Natural killer cell treated with Interleukin-12 subunit alpha and Interleukin-12 subunit beta and Interleukin-15 and Interleukin-18, amount 100 ng/mL, for 72 hours (primary cell): ENCODE data around the gene CYP27B1. TPM values are rescaled to one million over a fixed set of nuclear protein-coding genes. Genes with fewer than 3 reads are reported as not detected.
"Not testable (repeated sequence)": the region's sequence is repeated elsewhere in the genome, so short reads cannot be mapped to it uniquely, and the experiment has no call there.

Experiments used
- ATAC-seq, 2 donors: fragments of 150-1000 bp; cut with Tn5 transposase in 1 of 2; sonication (Bioruptor Pico), chemical (Tn5 transposase) in 1 of 2; 2 replicates each; pipeline ENCODE4 v1.10.0; 2021
- DNase-seq: peaks from one replicate; pipeline ENCODE4 v3.0.0; 2022; ENCODE audit warnings: low spot score
- H3K27ac Mint-ChIP-seq, 2 donors: 1 replicate in 1 of 2; 2 replicates in 1 of 2; pipeline ENCODE4 v1.8.0; 2022; ENCODE audit warnings: mixed read lengths in 2 of 2, mild to moderate bottlenecking in 1 of 2, moderate library complexity in 1 of 2
- H3K27me3 Mint-ChIP-seq, 2 donors: 1 replicate in 1 of 2; 2 replicates in 1 of 2; pipeline ENCODE4 v1.8.0; 2022; ENCODE audit warnings: mixed read lengths in 2 of 2
- H3K36me3 Mint-ChIP-seq: one replicate; pipeline ENCODE4 v1.8.0; 2022; ENCODE audit warnings: mixed read lengths
- H3K4me1 Mint-ChIP-seq, 2 donors: 1 replicate in 1 of 2; 2 replicates in 1 of 2; pipeline ENCODE4 v1.8.0; 2022; ENCODE audit warnings: low read depth in 2 of 2, mixed read lengths in 2 of 2, mild to moderate bottlenecking in 1 of 2
- H3K4me3 Mint-ChIP-seq: one replicate; pipeline ENCODE4 v1.8.0; 2022; ENCODE audit warnings: mixed read lengths
- H3K9me3 Mint-ChIP-seq: 2 replicates; pipeline ENCODE4 v1.8.0; 2022; ENCODE audit warnings: mixed read lengths
- total RNA-seq, 2 donors: library from RNA; stranded (reverse); gene quantifications; one replicate each; pipeline ENCODE4 v1.2.3, GENCODE V29; 2022

Gene CYP27B1
- total RNA-seq, 2 donors from 2014 or later, result 11.7 to 18.8 TPM

- peak overlapping the region in 1 of 2 donors; percentile 26 for H3K27ac Mint-ChIP-seq
- H3K4me3 Mint-ChIP-seq, result no peak overlapping the region
- DNase-seq, result no peak
- peaks cover 22% of the 10 kb centered on the region for H3K36me3 Mint-ChIP-seq
- H3K4me1 Mint-ChIP-seq, result peaks cover 10 to 13% of the 10 kb centered on the region in 2 donors
- no peaks in the 10 kb centered on the region for H3K9me3 Mint-ChIP-seq
- H3K27me3 Mint-ChIP-seq, result no peaks in the 10 kb centered on the region
- ATAC-seq, result no peak
Measured at GRCh38 chr12:57718641-57719528, 48.0 kb downstream of the CYP27B1 start.

- DNase-seq (no peak), ATAC-seq (no peak)
- no peak overlapping the region for H3K27ac Mint-ChIP-seq
- H3K4me1 Mint-ChIP-seq, result peaks cover 10 to 11% of the 10 kb centered on the region in 2 donors
- no peak overlapping the region for H3K4me3 Mint-ChIP-seq
- no peaks in the 10 kb centered on the region for H3K27me3 Mint-ChIP-seq
- no peaks in the 10 kb centered on the region for H3K9me3 Mint-ChIP-seq
- peaks cover 22% of the 10 kb centered on the region for H3K36me3 Mint-ChIP-seq
Measured at GRCh38 chr12:57717846-57718640, 48.8 kb downstream of the CYP27B1 start.

- Mint-ChIP-seq H3K27ac (no peak overlapping the region), H3K4me1 (peaks cover 10 to 11% of the 10 kb centered on the region in 2 donors), H3K27me3 (no peaks in the 10 kb centered on the region), H3K4me3 (no peak overlapping the region), H3K36me3 (peaks cover 22% of the 10 kb centered on the region), H3K9me3 (no peaks in the 10 kb centered on the region)
- ATAC-seq (no peak), DNase-seq (no peak)
Measured at GRCh38 chr12:57717131-57717530, 49.7 kb downstream of the CYP27B1 start.

GRCh38 chr12:57716305-57716704 is 50.6 kb downstream of the CYP27B1 start:
- H3K36me3 Mint-ChIP-seq, result peaks cover 15% of the 10 kb centered on the region

GRCh38 chr12:57715786-57716185 is 51.1 kb downstream of the CYP27B1 start:
- no peaks in the 10 kb centered on the region for H3K27me3 Mint-ChIP-seq
- peaks cover 15% of the 10 kb centered on the region for H3K36me3 Mint-ChIP-seq
- no peak for ATAC-seq
- no peaks in the 10 kb centered on the region for H3K9me3 Mint-ChIP-seq
- no peak overlapping the region for H3K4me3 Mint-ChIP-seq
- H3K27ac Mint-ChIP-seq, result no peak overlapping the region
- no peak for DNase-seq
- H3K4me1 Mint-ChIP-seq, result peaks cover 4 to 11% of the 10 kb centered on the region in 2 donors

More at GRCh38 chr12:57716305-57716704, 50.6 kb downstream of the CYP27B1 start:
- DNase-seq, result no peak
- no peaks in the 10 kb centered on the region for H3K9me3 Mint-ChIP-seq
- H3K27me3 Mint-ChIP-seq, result no peaks in the 10 kb centered on the region
- no peak for ATAC-seq
- peaks cover 4 to 11% of the 10 kb centered on the region in 2 donors for H3K4me1 Mint-ChIP-seq
- no peak overlapping the region for H3K27ac Mint-ChIP-seq
- H3K4me3 Mint-ChIP-seq, result no peak overlapping the region

- Mint-ChIP-seq H3K36me3 (peaks cover 15% of the 10 kb centered on the region), H3K4me1 (peaks cover 4 to 11% of the 10 kb centered on the region in 2 donors)
- not testable (repeated sequence) for H3K27me3 Mint-ChIP-seq, H3K9me3 Mint-ChIP-seq, DNase-seq, ATAC-seq, H3K27ac Mint-ChIP-seq, H3K4me3 Mint-ChIP-seq
Measured at GRCh38 chr12:57715036-57715748, 51.7 kb downstream of the CYP27B1 start.

GRCh38 chr12:57713209-57713608 is 53.7 kb downstream of the CYP27B1 start:
- ATAC-seq (no peak), DNase-seq (no peak)
- peaks cover 5% of the 10 kb centered on the region for H3K36me3 Mint-ChIP-seq
- H3K4me1 Mint-ChIP-seq, result peaks cover 4 to 11% of the 10 kb centered on the region in 2 donors
- H3K9me3 Mint-ChIP-seq, result no peaks in the 10 kb centered on the region
- no peak overlapping the region for H3K27ac Mint-ChIP-seq
- no peak overlapping the region for H3K4me3 Mint-ChIP-seq
- H3K27me3 Mint-ChIP-seq, result no peaks in the 10 kb centered on the region

GRCh38 chr12:57712701-57713100 is 54.2 kb downstream of the CYP27B1 start:
- Mint-ChIP-seq H3K36me3 (no peaks in the 10 kb centered on the region), H3K4me1 (peaks cover 0 to 8% of the 10 kb centered on the region in 2 donors), H3K9me3 (no peaks in the 10 kb centered on the region), H3K27me3 (no peaks in the 10 kb centered on the region), H3K4me3 (no peak overlapping the region), H3K27ac (no peak overlapping the region)
- DNase-seq (no peak), ATAC-seq (no peak)

Other genes starting within 250 kb of the CYP27B1 start
- 10 to 100 TPM; 22.2 to 39.8 TPM for gene DDIT3, start 246.6 kb downstream of the CYP27B1 start, total RNA-seq
- gene MBD6, start 244.3 kb downstream of the CYP27B1 start, total RNA-seq, result 100 to 1,000 TPM in 1 of 2 donors, 10 to 100 TPM in 1; 94.1 to 123 TPM
- 10 to 100 TPM; 94.2 to 98.7 TPM for gene DCTN2, start 219.9 kb downstream of the CYP27B1 start, total RNA-seq
- gene KIF5A, start 217.0 kb downstream of the CYP27B1 start, total RNA-seq, result 1 to 10 TPM in 1 of 2 donors, under 1 TPM in 1; 0.29 to 2.0 TPM
- 10 to 100 TPM; 25.9 to 35.7 TPM for gene PIP4K2C, start 175.9 kb downstream of the CYP27B1 start, total RNA-seq
- gene DTX3, start 162.3 kb downstream of the CYP27B1 start, total RNA-seq, result 10 to 100 TPM; 15.6 to 18.4 TPM
- 1 to 10 TPM in 1 of 2 donors, under 1 TPM in 1; 0.52 to 4.0 TPM for gene ARHGEF25, start 155.6 kb downstream of the CYP27B1 start, total RNA-seq
- gene B4GALNT1, start 133.9 kb downstream of the CYP27B1 start, total RNA-seq, result 1 to 10 TPM; 1.5 to 3.6 TPM
- 100 to 1,000 TPM; 203 to 209 TPM for gene OS9, start 72.9 kb downstream of the CYP27B1 start, total RNA-seq
- 10 to 100 TPM; 47.5 to 54.1 TPM for gene AGAP2, start 28.3 kb downstream of the CYP27B1 start, total RNA-seq
- 10 to 100 TPM; 14.4 to 34.9 TPM for gene TSPAN31, start 22.0 kb downstream of the CYP27B1 start, total RNA-seq
- gene CDK4, start 14.8 kb downstream of the CYP27B1 start, total RNA-seq, result 100 to 1,000 TPM; 111 to 278 TPM
- gene MARCHF9, start 12.0 kb downstream of the CYP27B1 start, total RNA-seq, result 10 to 100 TPM; 15.8 to 17.0 TPM
- gene METTL1, start 5.0 kb upstream of the CYP27B1 start, total RNA-seq, result 10 to 100 TPM; 42.9 to 51.2 TPM
- 1 to 10 TPM; 2.0 to 3.2 TPM for gene EEF1AKMT3, start 5.5 kb upstream of the CYP27B1 start, total RNA-seq
- 10 to 100 TPM; 43.2 to 44.6 TPM for gene TSFM, start 15.7 kb upstream of the CYP27B1 start, total RNA-seq
- 1 to 10 TPM; 1.7 TPM for gene AVIL, start 51.7 kb upstream of the CYP27B1 start, total RNA-seq
- gene CTDSP2, start 79.7 kb upstream of the CYP27B1 start, total RNA-seq, result 10 to 100 TPM; 52.7 to 53.9 TPM
- gene ATP23, start 174.5 kb upstream of the CYP27B1 start, total RNA-seq, result 10 to 100 TPM in 1 of 2 donors, 1 to 10 TPM in 1; 5.7 to 12.5 TPM